ENCODE results near the gene UBE2G2.

- TF ChIP-seq, protein P1, sequence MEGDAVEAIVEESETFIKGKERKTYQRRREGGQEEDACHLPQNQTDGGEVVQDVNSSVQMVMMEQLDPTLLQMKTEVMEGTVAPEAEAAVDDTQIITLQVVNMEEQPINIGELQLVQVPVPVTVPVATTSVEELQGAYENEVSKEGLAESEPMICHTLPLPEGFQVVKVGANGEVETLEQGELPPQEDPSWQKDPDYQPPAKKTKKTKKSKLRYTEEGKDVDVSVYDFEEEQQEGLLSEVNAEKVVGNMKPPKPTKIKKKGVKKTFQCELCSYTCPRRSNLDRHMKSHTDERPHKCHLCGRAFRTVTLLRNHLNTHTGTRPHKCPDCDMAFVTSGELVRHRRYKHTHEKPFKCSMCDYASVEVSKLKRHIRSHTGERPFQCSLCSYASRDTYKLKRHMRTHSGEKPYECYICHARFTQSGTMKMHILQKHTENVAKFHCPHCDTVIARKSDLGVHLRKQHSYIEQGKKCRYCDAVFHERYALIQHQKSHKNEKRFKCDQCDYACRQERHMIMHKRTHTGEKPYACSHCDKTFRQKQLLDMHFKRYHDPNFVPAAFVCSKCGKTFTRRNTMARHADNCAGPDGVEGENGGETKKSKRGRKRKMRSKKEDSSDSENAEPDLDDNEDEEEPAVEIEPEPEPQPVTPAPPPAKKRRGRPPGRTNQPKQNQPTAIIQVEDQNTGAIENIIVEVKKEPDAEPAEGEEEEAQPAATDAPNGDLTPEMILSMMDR (IDR thresholded peaks at IDR 0.05), result peak in 2 of 6 experiments; percentile 23 to 32
- TF ChIP-seq POLR2A (IDR thresholded peaks at IDR 0.05), result no peak
Measured at GRCh38 chr21:44800971-44801467, 601 bp downstream of the UBE2G2 start.
